Neuron (in vitro differentiated cells): ENCODE measurements around the gene ROBO1.

Experiments
- H2AFZ ChIP-seq: one replicate; pipeline ENCODE4 v1.6.1; 2013; ENCODE audit warnings: low read depth, mild to moderate bottlenecking, inconsistent platforms, low read length, moderate library complexity
- H3K27me3 ChIP-seq: one replicate; pipeline ENCODE4 v1.6.1; 2013; ENCODE audit warnings: low read length; ENCODE audit not compliant: insufficient read depth
- H3K36me3 ChIP-seq: one replicate; pipeline ENCODE4 v1.6.1; 2013; ENCODE audit warnings: low read length; ENCODE audit not compliant: insufficient read depth
- H3K4me1 ChIP-seq: one replicate; pipeline ENCODE4 v1.6.1; 2013; ENCODE audit warnings: low read length; ENCODE audit not compliant: insufficient read depth
- H3K4me3 ChIP-seq: 2 replicates; pipeline ENCODE4 v1.5.1; 2013; ENCODE audit warnings: mild to moderate bottlenecking, low read length, moderate library complexity
- H3K9me3 ChIP-seq: one replicate; pipeline ENCODE4 v1.6.1; 2013; ENCODE audit warnings: low read length

ROBO1 gene

DNA sequence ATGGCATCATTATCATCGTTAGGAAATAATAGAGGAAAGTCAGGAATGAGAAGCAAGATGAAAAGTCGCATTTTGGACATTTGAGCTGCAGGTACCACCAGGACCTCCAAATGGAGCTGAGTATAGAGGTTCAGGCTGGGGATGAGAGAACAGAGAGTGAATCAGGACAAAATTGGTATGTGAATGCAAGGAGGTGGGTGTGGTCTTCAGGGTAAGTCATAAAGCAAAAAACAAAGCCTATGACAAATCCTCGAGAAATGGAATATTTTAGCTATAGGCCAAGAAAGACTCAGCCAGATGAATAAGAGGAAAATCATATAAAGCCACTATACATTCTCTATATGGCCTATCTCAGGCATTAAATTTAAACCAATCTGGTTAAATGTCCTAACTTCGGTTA lies 841.3 kb downstream of the ROBO1 start:
- H3K4me3 ChIP-seq = no peak overlapping the region
- H3K27me3 ChIP-seq = no peaks in the 10 kb centered on the region
- H3K4me1 ChIP-seq = no peaks in the 10 kb centered on the region
- H3K36me3 ChIP-seq = no peaks in the 10 kb centered on the region
- no peak overlapping the region for H2AFZ ChIP-seq
- no peaks in the 10 kb centered on the region for H3K9me3 ChIP-seq

- Histone ChIP-seq H3K4me3 (no peak overlapping the region), H3K36me3 (no peaks in the 10 kb centered on the region), H3K9me3 (no peaks in the 10 kb centered on the region), H2AFZ (no peak overlapping the region), H3K27me3 (no peaks in the 10 kb centered on the region), H3K4me1 (no peaks in the 10 kb centered on the region)
These were observed 843.1 kb downstream of the ROBO1 start for GRCh38 chr3:78924711-78925110.

DNA sequence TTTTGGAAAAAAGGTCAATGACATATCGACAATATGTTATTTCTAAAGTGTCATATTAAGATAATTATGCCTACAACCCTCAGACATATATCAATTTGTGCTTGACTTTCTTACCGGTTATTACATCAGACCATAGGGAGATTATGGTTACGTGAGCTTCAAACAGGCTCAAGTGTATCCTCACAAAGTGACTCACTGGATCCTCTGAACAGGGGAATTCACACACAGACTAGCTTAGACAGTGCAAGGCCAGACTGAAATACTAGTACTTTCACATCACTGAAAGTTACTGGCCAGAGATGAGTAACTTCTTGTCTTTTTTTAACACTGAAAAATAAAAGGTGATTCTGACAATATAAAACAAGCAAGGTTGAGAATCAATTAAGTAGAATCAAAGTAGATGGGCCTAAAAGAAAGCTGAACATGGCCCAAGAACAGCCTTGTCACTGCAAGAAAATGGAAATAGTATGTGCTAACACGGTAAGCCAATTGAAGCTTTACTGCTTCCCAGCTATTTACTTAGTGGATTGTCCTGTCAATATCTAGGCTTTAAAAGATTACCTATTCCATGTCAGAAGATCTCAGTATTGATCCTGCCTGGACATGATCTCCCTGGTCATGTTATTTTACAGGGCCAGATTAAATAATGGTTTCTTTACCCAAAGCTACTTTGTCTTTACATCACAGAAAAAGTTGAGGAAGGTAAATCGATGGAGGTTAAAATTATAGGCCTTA lies 848.6 kb downstream of the ROBO1 start:
- Histone ChIP-seq H3K36me3 (no peaks in the 10 kb centered on the region), H2AFZ (no peak overlapping the region), H3K4me1 (no peaks in the 10 kb centered on the region), H3K9me3 (no peaks in the 10 kb centered on the region), H3K27me3 (no peaks in the 10 kb centered on the region), H3K4me3 (no peak overlapping the region)

DNA sequence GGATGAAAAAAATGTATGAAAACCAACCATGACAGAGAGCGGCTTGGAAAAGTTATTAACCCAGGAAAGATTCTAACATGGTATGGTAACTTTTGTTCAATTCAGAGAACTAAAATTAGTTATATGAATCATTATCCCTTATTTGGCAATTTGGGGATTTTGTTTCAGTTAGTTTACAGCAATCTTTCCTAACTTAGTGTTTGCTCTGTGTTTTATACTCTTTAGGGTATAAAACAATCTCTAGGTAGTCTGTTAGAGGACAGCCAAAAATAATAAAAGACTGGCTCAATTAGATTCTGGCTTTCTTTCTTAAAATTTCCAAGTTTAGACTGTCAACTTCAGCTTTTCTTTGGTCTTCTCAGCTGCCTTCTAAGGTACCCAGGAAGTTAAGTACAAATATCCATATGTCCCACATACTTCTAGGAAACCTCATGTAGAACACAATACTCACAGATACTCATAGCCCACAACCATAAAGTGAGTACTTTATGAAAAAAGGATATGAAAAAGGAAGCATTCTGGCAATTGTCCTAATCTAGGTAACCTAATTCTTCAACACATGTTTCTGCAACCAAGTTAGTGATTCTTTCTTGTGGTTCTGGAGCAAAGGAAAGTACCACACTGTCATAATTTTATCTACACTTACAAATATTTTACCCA lies 849.3 kb downstream of the ROBO1 start:
- Histone ChIP-seq H3K27me3 (no peaks in the 10 kb centered on the region), H3K4me3 (no peak overlapping the region), H3K36me3 (no peaks in the 10 kb centered on the region), H3K9me3 (no peaks in the 10 kb centered on the region), H3K4me1 (peaks cover 3% of the 10 kb centered on the region), H2AFZ (no peak overlapping the region)

- H3K27me3 ChIP-seq = no peaks in the 10 kb centered on the region
- H3K4me3 ChIP-seq = no peak overlapping the region
- H2AFZ ChIP-seq = no peak overlapping the region
- no peaks in the 10 kb centered on the region for H3K9me3 ChIP-seq
- H3K4me1 ChIP-seq = peaks cover 3% of the 10 kb centered on the region
- H3K36me3 ChIP-seq = no peaks in the 10 kb centered on the region
These were observed 850.3 kb downstream of the ROBO1 start for GRCh38 chr3:78917536-78917935.

DNA sequence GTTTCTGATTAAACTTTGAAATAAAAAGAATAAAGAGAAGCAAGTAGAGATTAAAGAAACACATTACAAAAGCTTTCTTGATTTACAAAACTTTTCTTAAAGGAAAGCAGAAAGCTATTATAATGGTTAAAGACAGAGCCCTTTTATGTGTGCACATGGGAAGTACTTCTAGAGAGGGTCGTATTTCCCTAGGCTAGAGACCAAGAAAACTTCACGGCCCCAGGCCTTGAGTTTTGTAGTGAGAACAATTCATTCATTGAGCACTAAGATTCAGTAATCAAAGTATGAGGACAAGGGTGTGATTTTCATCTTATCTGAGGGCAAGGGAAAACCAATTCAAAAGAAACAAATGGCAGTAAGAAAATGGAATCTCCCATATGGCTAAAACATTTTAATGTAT lies 854.1 kb downstream of the ROBO1 start:
- no peak overlapping the region for H2AFZ ChIP-seq
- H3K9me3 ChIP-seq = no peaks in the 10 kb centered on the region
- H3K4me1 ChIP-seq = peaks cover 3% of the 10 kb centered on the region
- H3K36me3 ChIP-seq = no peaks in the 10 kb centered on the region
- no peak overlapping the region for H3K4me3 ChIP-seq
- H3K27me3 ChIP-seq = no peaks in the 10 kb centered on the region

- no peaks in the 10 kb centered on the region for H3K36me3 ChIP-seq
- no peak overlapping the region for H2AFZ ChIP-seq
- H3K9me3 ChIP-seq = no peaks in the 10 kb centered on the region
- peaks cover 3% of the 10 kb centered on the region for H3K4me1 ChIP-seq
- H3K27me3 ChIP-seq = no peaks in the 10 kb centered on the region
- no peak overlapping the region for H3K4me3 ChIP-seq
These were observed 855.1 kb downstream of the ROBO1 start for GRCh38 chr3:78912687-78913086.

DNA sequence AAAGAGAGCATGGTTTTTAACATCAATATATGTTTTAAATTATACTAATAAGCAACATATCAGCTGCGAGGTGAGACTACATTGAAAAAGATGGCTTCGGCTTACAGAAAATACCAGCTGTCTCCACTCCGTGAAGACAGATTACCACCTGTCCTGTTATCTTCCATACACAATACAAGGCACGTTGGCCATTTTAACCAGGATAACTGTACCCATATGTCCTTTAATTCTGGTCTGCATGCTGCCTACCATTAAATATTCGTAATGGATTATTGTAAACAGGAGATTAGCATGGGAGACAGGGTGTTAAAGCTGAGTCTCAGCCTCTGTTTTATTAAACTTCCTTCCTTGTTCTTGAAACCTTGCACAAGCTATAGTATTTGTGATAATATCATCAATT lies 855.5 kb downstream of the ROBO1 start:
- peaks cover 3% of the 10 kb centered on the region for H3K4me1 ChIP-seq
- no peak overlapping the region for H2AFZ ChIP-seq
- no peak overlapping the region for H3K4me3 ChIP-seq
- no peaks in the 10 kb centered on the region for H3K36me3 ChIP-seq
- H3K9me3 ChIP-seq = no peaks in the 10 kb centered on the region
- no peaks in the 10 kb centered on the region for H3K27me3 ChIP-seq

- Histone ChIP-seq H3K9me3 (no peaks in the 10 kb centered on the region), H3K4me1 (peaks cover 3% of the 10 kb centered on the region), H3K36me3 (no peaks in the 10 kb centered on the region), H3K27me3 (no peaks in the 10 kb centered on the region), H2AFZ (no peak overlapping the region), H3K4me3 (no peak overlapping the region)
These were observed 856.4 kb downstream of the ROBO1 start for GRCh38 chr3:78911394-78911793.

- H3K27me3 ChIP-seq = no peaks in the 10 kb centered on the region
- H3K36me3 ChIP-seq = no peaks in the 10 kb centered on the region
- no peaks in the 10 kb centered on the region for H3K9me3 ChIP-seq
- H3K4me3 ChIP-seq = no peak overlapping the region
- H2AFZ ChIP-seq = no peak overlapping the region
- no peaks in the 10 kb centered on the region for H3K4me1 ChIP-seq
These were observed 859.6 kb downstream of the ROBO1 start for GRCh38 chr3:78908236-78908635.

GRCh38 chr3:78907367-78907766 lies 860.4 kb downstream of the ROBO1 start:
- no peak overlapping the region for H2AFZ ChIP-seq
- H3K9me3 ChIP-seq = no peaks in the 10 kb centered on the region
- H3K4me3 ChIP-seq = no peak overlapping the region
- H3K27me3 ChIP-seq = no peaks in the 10 kb centered on the region
- H3K4me1 ChIP-seq = no peaks in the 10 kb centered on the region
- H3K36me3 ChIP-seq = no peaks in the 10 kb centered on the region

DNA sequence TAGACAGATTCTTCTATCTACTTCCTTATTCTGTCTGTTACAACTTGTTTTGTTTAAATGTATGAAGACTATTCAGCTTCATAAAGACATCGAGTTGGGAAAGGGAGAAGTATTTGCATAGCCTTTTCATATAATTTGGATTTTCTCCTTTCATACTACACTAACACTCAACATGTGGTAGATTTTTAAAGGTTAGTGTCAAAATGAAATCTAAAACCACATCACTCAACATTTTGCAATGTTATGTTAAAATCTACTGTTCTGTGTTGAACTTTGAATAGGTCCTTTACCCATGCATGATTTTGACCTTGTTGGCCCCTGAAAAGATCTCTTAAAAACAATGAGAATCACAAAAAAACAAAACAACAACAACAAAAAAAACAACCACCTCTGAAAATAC lies 860.9 kb downstream of the ROBO1 start:
- Histone ChIP-seq H3K4me3 (no peak overlapping the region), H3K27me3 (no peaks in the 10 kb centered on the region), H3K4me1 (no peaks in the 10 kb centered on the region), H3K36me3 (no peaks in the 10 kb centered on the region), H2AFZ (no peak overlapping the region), H3K9me3 (no peaks in the 10 kb centered on the region)

- no peaks in the 10 kb centered on the region for H3K4me1 ChIP-seq
- no peaks in the 10 kb centered on the region for H3K9me3 ChIP-seq
- no peaks in the 10 kb centered on the region for H3K27me3 ChIP-seq
- H3K36me3 ChIP-seq = no peaks in the 10 kb centered on the region
- no peak overlapping the region for H2AFZ ChIP-seq
- H3K4me3 ChIP-seq = no peak overlapping the region
These were observed 861.6 kb downstream of the ROBO1 start for GRCh38 chr3:78906245-78906644.

DNA sequence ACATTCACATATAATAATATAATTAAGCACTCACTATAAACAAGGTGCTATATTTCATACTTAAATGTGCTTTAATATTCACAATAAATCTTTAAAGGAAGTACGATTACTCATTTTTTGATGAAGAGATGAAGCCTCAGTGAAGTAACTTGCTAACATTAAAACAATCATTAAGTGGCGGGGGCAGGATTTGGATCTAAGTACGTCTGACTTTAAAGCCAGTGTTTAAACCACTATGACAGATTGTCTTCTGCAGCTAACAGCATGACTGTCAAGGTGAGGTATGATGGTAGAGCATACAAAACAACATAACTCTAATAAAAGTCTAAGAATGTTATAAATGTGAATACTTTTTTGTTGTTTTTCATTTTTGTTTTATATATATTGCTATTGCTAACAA lies 862.1 kb downstream of the ROBO1 start:
- no peak overlapping the region for H3K4me3 ChIP-seq
- H3K36me3 ChIP-seq = no peaks in the 10 kb centered on the region
- H3K4me1 ChIP-seq = peaks cover 2% of the 10 kb centered on the region
- H3K9me3 ChIP-seq = no peaks in the 10 kb centered on the region
- no peak overlapping the region for H2AFZ ChIP-seq
- no peaks in the 10 kb centered on the region for H3K27me3 ChIP-seq
